Stimulated activated CD4-positive, alpha-beta T cell treated with anti-CD3 and anti-CD28 coated beads, TNF-alpha, amount 100 ng/mL, for 4 hours (primary cell): ENCODE data around the gene SERPINA9.

Experiments used
- DNase-seq, 3 experiments: peaks; one replicate each; pipeline ENCODE4 v3.0.0-alpha.2; 2020; ENCODE audit warnings: low read depth in 3 of 3

SERPINA9 gene

GRCh38 chr14:94462219-94462551, 13.8 kb downstream of the SERPINA9 start:
- no peak for DNase-seq

- DNase-seq, result no peak
Measured at GRCh38 chr14:94461526-94462218, 14.3 kb downstream of the SERPINA9 start.

GRCh38 chr14:94460631-94461416, 15.2 kb downstream of the SERPINA9 start:
- DNase-seq, result no peak

DNA sequence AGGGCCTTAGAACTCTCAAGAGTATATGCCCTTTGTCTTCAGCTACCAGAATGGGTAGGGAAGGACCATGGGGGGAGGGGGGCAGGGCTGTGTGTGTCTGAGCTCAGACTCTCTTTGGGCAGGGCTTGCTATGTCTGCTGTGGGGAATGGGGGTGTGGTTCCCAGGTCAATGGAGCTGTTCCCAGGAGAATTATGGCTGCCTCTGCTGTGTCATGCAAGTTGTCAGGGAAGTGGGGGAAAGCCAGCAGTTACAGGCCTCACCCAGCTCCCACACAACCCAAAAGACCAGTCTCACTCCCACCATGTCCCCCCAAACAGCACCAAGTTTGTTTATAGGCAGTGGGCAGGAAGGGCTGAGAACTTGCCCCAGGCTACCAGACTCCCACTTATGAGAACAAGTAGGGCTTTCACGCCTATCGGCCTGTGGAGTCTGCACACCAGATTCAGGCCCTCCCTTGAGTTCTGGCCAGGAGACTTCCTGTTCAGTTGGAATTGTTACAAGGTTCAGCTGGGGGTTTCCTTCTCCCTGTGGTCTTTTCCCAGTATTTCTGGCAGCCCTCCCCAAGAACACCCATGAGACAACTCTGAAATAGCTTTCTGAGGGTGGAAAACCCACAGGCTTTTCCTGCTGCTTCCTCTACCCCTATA, 17.3 kb downstream of the SERPINA9 start:
- DNase-seq, result no peak

DNA sequence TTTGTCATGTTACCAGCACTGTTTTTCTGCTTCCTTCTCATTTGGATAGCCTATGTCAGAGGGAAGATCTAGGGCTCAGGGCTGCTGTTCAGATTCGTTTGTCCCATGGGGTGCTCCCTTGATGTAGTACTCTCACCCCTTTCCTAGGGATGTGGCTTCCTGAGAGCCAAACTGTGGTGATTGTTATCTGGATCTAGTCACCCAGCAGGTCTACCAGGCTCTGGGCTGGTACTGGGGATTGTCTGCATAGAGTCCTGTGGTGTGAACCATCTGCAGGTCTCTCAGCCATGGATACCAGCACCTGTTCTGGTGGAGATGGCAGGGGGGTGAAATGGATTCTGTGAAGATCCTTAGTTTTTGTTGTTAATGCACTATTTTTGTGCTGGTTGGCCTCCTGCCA, 17.9 kb downstream of the SERPINA9 start:
- no peak for DNase-seq

GRCh38 chr14:94455928-94456327, 20.1 kb downstream of the SERPINA9 start:
- DNase-seq, result no peak

- DNase-seq, result no peak
Measured at GRCh38 chr14:94451826-94452225, 24.2 kb downstream of the SERPINA9 start.

DNA sequence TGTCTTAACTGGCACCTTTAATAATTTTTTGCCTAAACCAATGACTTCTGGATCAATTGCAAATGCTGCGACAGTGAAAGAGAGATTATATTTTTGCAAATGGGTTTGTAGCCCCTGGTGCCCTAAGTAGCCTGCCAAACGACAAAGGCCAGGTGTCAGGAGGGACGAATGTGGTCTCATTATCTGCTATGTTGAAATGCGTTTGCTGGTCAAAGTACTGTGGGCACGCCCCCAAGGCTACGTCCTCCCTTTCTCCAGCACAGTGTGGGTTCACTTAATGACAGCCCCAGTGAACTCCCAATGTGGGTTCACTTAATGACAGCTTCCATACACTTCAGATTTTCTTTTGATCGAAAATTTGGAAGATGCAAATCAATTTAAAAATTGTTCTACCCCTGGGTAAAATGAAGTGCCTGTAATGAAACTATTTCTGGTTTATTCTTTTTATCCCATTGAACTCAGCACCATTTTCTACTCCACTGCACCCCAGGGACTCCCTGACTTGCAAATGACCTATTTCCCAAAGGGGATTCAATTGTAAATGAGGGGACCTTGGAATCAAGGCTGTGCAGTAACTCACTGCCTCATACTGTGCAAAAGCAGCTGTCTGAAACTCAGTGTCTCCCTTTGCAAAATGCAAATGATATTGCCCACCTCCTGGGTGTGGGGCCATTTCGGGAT, 24.8 kb downstream of the SERPINA9 start:
- no peak for DNase-seq

DNA sequence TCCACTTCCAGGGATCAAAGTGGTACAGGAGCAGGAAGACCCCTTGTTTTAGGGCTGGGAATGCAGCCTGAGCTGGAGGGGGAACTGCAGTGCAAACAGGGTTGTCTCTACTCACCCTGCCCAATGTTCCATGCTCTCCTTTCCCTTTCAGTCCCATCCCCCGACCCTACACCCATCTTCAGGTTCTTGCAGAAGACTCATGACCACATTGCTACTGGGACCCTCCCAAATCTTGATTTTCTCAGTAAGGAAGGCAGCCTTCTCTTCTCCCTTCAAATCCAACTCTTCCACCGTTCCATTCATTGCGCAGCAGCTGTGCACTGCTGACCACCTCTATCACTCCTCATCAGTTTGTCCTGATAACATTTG, 25.3 kb downstream of the SERPINA9 start:
- DNase-seq, result no peak

- no peak for DNase-seq
Measured at GRCh38 chr14:94449930-94450329, 26.1 kb downstream of the SERPINA9 start.

DNA sequence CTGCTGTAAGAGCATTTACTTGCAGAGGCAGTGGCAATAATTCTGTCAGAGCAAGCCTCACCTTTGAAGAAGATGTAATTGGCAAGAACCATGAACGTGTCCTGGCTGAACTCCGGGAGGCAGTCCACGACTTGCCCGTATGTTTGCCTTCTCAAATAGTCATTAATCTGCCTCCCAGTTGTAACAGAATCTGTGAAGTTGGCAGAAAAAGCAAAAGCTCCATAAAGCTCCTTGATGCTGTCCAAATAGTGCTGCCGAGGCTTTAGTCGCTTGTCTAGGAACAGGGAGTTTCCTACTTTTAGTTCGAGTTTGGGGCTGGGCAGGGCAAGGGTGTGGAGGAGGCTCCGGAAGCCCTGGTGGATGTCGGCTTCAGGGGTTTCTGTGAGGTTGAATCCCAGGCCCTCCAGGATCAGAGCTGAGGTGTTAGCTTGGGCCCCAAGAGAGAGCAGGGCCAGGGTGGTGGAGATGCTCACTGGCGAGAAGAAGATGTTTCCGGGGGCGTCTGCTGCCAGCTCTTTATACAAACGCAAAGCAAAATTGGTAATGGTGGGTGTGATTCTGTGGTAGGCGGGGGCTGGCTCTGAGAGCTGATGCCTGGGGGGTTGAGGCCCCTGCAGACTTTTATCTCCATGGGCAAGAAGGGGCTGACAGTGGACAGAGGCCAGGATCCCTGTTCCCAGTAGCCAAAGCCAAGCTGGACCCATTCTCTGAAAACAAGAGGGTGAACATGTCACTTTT, 27.8 kb downstream of the SERPINA9 start:
- no peak for DNase-seq

- no peak for DNase-seq
Measured at GRCh38 chr14:94447206-94447605, 28.8 kb downstream of the SERPINA9 start.

GRCh38 chr14:94446126-94446525, 29.9 kb downstream of the SERPINA9 start:
- DNase-seq, result no peak

GRCh38 chr14:94445003-94445402, 31.0 kb downstream of the SERPINA9 start:
- DNase-seq, result no peak

DNA sequence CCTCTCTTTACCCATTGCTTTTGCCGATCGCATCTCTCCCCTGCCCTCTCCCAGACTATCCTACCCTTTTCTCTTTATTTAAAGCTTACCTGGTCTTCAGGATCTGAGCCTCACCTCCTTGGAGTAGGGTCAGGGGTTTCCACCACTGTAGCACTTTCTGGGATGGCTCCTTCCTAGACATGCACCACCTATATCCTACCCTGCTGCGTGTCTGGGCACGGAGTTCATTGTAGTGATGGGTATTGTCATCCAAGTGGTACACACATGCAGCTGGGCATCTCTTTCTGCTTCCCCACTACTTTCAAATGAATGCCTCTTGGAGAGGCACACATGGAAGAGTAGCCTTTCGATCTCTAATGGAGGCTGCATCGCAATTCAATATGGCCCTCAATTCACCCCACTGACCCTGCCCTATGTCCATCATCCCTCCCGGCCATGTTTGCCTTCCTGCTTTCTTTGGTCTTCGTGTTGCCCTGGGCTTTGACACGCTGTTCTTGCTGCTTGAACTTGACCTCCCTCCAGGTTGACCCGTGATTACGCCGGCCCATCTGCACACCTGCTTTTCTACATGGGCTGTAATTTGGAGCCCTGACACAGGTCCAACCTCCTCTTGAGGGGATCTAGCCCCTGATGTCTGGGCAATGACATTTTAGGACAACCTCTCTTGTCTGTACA, 34.3 kb downstream of the SERPINA9 start:
- DNase-seq, result no peak

GRCh38 chr14:94441130-94441529, 34.9 kb downstream of the SERPINA9 start:
- DNase-seq, result no peak

- DNase-seq, result no peak
Measured at GRCh38 chr14:94439453-94440057, 36.4 kb downstream of the SERPINA9 start.

DNA sequence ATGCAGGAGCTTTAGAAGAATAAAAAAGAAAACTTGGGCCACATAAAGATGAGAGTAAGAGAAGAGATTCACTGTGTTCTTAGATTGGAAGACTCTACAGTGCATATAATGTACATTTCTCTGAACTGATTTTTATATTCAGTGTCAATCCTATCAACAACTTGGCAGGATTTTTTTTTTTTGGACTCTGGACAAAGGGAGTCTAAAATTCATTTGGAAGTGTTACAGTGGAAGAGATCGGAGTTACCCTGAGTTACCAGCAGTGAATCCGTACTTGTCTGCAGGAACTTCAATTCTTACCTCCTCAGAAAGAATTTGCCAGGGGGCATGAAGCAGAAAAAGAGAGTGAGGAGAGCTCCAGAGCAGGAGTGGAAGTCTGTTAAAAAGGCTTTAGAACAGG, 47.4 kb downstream of the SERPINA9 start:
- no peak for DNase-seq

DNA sequence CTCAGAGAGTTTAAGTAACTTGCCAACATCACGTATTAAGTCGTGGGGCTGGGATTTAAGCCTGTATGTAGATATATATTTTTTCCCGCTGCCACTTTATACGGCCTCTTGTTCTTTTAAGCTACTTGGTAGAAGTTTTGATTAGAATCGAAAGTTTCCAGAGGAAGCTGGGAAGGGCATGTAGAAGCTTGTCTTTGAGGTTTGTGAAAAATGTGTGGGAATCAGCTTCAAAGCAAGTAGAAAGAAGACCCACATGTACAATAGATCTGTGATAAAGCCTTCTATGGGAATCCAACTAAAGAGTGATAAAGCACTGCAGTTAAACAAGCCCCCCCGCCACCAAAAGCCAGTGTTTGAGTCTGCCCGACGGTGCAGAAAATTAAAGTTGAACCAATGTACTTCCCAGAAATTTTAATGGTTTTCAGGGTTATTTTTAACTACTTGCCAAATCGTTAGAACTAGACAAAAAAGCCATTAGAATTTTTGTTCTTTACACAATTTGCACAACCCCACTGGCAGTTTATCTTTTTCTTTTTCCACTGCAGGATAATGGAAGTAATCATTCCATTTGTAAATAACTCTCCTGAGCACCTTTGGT, 48.9 kb downstream of the SERPINA9 start:
- no peak for DNase-seq

DNA sequence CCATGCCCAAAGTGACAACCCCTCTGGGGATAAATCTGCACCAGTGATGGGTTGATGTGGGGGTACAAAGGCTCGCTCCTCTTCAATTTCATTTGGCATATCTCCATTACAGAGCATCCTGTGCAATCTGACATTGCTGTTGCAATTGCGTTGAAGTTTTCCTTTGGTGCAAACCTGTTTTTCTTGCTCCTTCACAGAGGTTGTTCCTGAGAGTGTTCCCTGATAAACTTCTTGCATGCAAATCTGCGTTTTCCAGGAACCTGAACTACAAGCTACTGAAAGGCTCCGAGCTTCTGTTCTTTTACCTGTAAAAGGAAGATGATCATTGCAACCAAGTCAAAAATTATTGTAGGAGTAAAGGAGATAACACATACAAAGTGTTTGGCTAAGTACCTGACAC, 49.5 kb downstream of the SERPINA9 start:
- DNase-seq, result no peak
